Activated CD4-positive, alpha-beta memory T cell treated with anti-CD3 and anti-CD28 coated beads, Interleukin-2, amount 10 ng/mL, durations not matched to agents 7 days and 5 days (primary cell): ENCODE data around the gene ANKRD33B. TPM values are rescaled to one million over a fixed set of nuclear protein-coding genes. Genes with fewer than 3 reads are reported as not detected.
"Not testable (repeated sequence)": the region's sequence is repeated elsewhere in the genome, so short reads cannot be mapped to it uniquely, and the experiment has no call there.

Experiments
- CTCF ChIA-PET: fragments of 350-600 bp; sonication (Branson Sonifier 250); formaldehyde crosslinking; loops from one replicate; lab custom pipeline; 2021; ENCODE audit warnings: antibody characterized with exemption, inconsistent platforms; lab: Charles Lee
- POLR2A ChIA-PET: fragments of 350-600 bp; sonication (Branson Sonifier 250); formaldehyde crosslinking; loops from one replicate; lab custom pipeline; 2021; ENCODE audit warnings: antibody characterized with exemption; lab: Charles Lee
- DNase-seq: peaks from one replicate; pipeline ENCODE4 v3.0.0-alpha.2; 2020
- H3K27ac Mint-ChIP-seq: one replicate; pipeline ENCODE4 v1.8.0; 2021; ENCODE audit warnings: mild to moderate bottlenecking, mixed read lengths
- H3K27me3 Mint-ChIP-seq: one replicate; pipeline ENCODE4 v1.8.0; 2021; ENCODE audit warnings: mixed read lengths
- H3K36me3 Mint-ChIP-seq: one replicate; pipeline ENCODE4 v1.8.0; 2021; ENCODE audit warnings: low read depth, mixed read lengths
- H3K4me1 Mint-ChIP-seq: one replicate; pipeline ENCODE4 v1.8.0; 2021; ENCODE audit warnings: mixed read lengths
- H3K4me3 Mint-ChIP-seq: one replicate; pipeline ENCODE4 v1.8.0; 2021; ENCODE audit warnings: mild to moderate bottlenecking, mixed read lengths
- H3K9me3 Mint-ChIP-seq: one replicate; pipeline ENCODE4 v1.8.0; 2021; ENCODE audit warnings: mixed read lengths
- total RNA-seq, 2 experiments: library from RNA; stranded (reverse); gene quantifications; one replicate each; pipeline ENCODE4 v1.2.3, GENCODE V29; 2021

Gene ANKRD33B
- total RNA-seq, 2 experiments from 2014 or later: 9.5 to 9.9 TPM

DNA sequence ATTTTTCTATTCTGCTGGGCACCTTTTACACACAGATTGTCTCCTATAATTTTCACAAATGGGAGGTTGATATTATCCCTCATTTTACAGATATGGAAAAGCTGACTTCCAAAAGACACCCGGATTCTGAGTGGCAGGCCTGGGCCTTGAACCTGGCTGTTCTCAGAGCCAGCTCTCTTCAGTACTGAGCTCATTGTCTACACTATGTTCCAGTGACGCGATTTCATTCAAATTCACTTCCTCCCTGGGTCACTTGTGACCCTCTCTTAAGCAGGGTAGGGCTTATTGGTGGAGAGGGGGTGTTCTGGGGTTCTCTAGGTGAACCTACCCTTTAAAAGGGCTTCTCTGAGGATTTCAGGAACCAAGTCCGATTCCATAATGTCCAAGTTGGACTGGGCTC lies 70.2 kb downstream of the ANKRD33B start:
- no peaks in the 10 kb centered on the region for H3K27me3 Mint-ChIP-seq
- H3K36me3 Mint-ChIP-seq: peaks cover 25% of the 10 kb centered on the region
- H3K4me3 Mint-ChIP-seq: peak overlapping the region; percentile 63
- DNase-seq: no peak
- H3K4me1 Mint-ChIP-seq: peaks cover 82% of the 10 kb centered on the region
- peak overlapping the region; percentile 97 for H3K27ac Mint-ChIP-seq
- peaks cover 6% of the 10 kb centered on the region for H3K9me3 Mint-ChIP-seq
- CTCF ChIA-PET: interaction anchor here (1.3 to 1.5 kb wide), 3 partner anchors 145 to 350 kb away, joined by 3 to 5 read pairs (median 4); no protein-coding TSS in a partner anchor
- POLR2A ChIA-PET: interaction anchor here (0.7 to 3.4 kb wide), 6 partner anchors 11 to 384 kb away, joined by 3 to 16 read pairs (median 8); partner anchors contain the start of genes ATPSCKMT, CCT5 and MARCHF6

DNA sequence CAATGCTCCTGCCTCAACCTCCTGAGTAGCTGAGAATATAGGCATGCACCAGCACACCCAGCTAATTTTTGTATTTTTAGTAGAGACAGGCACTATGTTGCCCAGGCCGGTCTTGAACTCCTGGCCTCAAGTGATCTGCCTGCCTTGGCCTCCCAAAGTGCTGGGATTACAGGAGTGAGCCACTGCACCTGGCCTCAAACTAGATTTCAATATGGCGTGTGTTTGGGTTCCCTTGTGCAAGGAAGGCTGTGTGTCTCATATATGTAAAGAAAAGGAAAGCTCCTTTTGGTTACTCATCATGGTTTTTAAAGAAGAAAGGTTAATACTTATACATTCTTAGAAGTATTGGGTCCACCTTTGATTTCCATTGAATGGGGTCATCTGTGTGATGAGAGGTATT lies 70.7 kb downstream of the ANKRD33B start:
- H3K36me3 Mint-ChIP-seq: peaks cover 23% of the 10 kb centered on the region
- CTCF ChIA-PET: interaction anchor here (0.8 to 3.7 kb wide), 5 partner anchors 7 to 281 kb away, joined by 3 to 25 read pairs (median 4); partner anchors contain the start of gene MARCHF6
- peaks cover 6% of the 10 kb centered on the region for H3K9me3 Mint-ChIP-seq
- H3K27ac Mint-ChIP-seq: peak overlapping the region; percentile 97
- DNase-seq: no peak
- peaks cover 78% of the 10 kb centered on the region for H3K4me1 Mint-ChIP-seq
- H3K4me3 Mint-ChIP-seq: no peak overlapping the region
- POLR2A ChIA-PET: interaction anchor here (0.9 to 3.4 kb wide), 9 partner anchors 11 to 384 kb away, joined by 3 to 16 read pairs (median 6); partner anchors contain the start of genes ATPSCKMT, CCT5 and MARCHF6
- H3K27me3 Mint-ChIP-seq: no peaks in the 10 kb centered on the region

GRCh38 chr5:10635257-10635866 lies 71.5 kb downstream of the ANKRD33B start:
- Mint-ChIP-seq H3K36me3 (peaks cover 26% of the 10 kb centered on the region), H3K9me3 (peaks cover 12% of the 10 kb centered on the region), H3K27ac (peak overlapping the region; percentile 97), H3K4me1 (peaks cover 74% of the 10 kb centered on the region), H3K4me3 (peak overlapping the region; percentile 69), H3K27me3 (no peaks in the 10 kb centered on the region)
- ChIA-PET POLR2A (interaction anchor here (0.6 to 2.1 kb wide), 12 partner anchors 9 to 385 kb away, joined by 3 to 16 read pairs (median 4); partner anchors contain the start of genes CCT5 and MARCHF6), CTCF (interaction anchor here (0.8 to 3.7 kb wide), 5 partner anchors 8 to 282 kb away, joined by 3 to 25 read pairs (median 4); partner anchors contain the start of gene MARCHF6)
- peak; percentile 87 for DNase-seq

DNA sequence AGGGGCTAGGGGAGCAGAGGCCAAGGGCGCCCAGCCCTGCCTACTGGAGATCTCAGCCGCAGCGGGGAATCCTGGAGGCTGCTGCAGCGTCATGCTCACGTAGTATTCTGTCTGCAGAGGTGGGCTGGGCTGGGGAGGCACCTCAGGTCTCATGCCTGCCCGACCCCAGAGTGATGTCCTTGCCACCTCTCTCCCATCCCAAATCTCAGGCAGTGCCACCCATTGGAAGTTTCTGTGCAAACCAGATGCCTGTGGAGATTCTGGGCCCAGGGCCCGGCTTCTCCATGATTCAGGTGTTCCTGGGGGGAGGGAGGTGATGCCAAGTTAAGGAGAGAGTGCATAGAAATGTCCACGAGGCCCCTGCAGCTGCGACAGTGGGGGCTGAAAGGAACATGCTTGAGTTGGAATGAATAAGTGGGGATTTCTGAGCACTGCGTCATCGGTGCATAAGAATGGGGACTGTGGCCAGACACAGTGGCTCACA lies 72.0 kb downstream of the ANKRD33B start:
- Mint-ChIP-seq H3K36me3 (peaks cover 32% of the 10 kb centered on the region), H3K27ac (peak overlapping the region; percentile 97), H3K9me3 (peaks cover 12% of the 10 kb centered on the region), H3K4me3 (peak overlapping the region; percentile 69), H3K27me3 (no peaks in the 10 kb centered on the region), H3K4me1 (peaks cover 71% of the 10 kb centered on the region)
- CTCF ChIA-PET: interaction anchor here (0.8 to 3.7 kb wide), 4 partner anchors 8 to 188 kb away, joined by 3 to 25 read pairs (median 4); no protein-coding TSS in a partner anchor
- POLR2A ChIA-PET: interaction anchor here (0.6 to 2.1 kb wide), 8 partner anchors 10 to 385 kb away, joined by 3 to 16 read pairs (median 4); partner anchors contain the start of genes CCT5 and MARCHF6
- DNase-seq: no peak

- DNase-seq: no peak
- H3K4me1 Mint-ChIP-seq: peaks cover 65% of the 10 kb centered on the region
- POLR2A ChIA-PET: interaction anchor here (1.1 to 1.2 kb wide), 2 partner anchors 121 to 381 kb away, joined by 3 to 4 read pairs; no protein-coding TSS in a partner anchor
- H3K27ac Mint-ChIP-seq: peak overlapping the region; percentile 97
- H3K4me3 Mint-ChIP-seq: peak overlapping the region; percentile 69
- H3K36me3 Mint-ChIP-seq: peaks cover 32% of the 10 kb centered on the region
- H3K27me3 Mint-ChIP-seq: no peaks in the 10 kb centered on the region
- peaks cover 12% of the 10 kb centered on the region for H3K9me3 Mint-ChIP-seq
- CTCF ChIA-PET: interaction anchor here (3.7 kb wide), 1 partner anchor 9 kb away, joined by 25 read pairs; no protein-coding TSS in a partner anchor
These were observed 72.7 kb downstream of the ANKRD33B start for GRCh38 chr5:10636363-10637142.

DNA sequence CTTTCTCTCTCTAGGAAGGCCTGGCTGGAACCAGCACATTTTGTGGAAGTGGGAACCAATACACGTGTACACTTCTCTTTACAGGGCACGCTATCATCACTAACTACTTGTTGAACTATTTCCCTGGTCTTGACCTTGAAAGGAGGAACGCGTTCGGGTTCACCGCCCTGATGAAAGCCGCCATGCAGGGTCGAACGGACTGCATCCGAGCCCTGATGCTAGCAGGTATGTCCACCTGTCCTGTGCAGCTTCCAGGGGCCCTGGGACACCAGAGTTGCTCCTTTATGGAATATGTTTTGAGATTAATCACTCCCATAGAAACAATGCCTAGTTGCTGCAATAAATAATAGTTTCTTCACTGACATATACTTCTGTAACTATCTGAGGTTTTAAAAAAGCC lies 74.1 kb downstream of the ANKRD33B start:
- ChIA-PET CTCF (interaction anchor here (3.7 kb wide), 1 partner anchor 10 kb away, joined by 25 read pairs; no protein-coding TSS in a partner anchor), POLR2A (interaction anchor here (1.2 kb wide), 1 partner anchor 120 kb away, joined by 3 read pairs; no protein-coding TSS in a partner anchor)
- Mint-ChIP-seq H3K27ac (no peak overlapping the region), H3K4me3 (no peak overlapping the region), H3K9me3 (peaks cover 12% of the 10 kb centered on the region), H3K27me3 (no peaks in the 10 kb centered on the region), H3K4me1 (peaks cover 53% of the 10 kb centered on the region), H3K36me3 (peaks cover 39% of the 10 kb centered on the region)
- DNase-seq: no peak

- H3K27me3 Mint-ChIP-seq, POLR2A ChIA-PET, DNase-seq, H3K27ac Mint-ChIP-seq, CTCF ChIA-PET, H3K4me3 Mint-ChIP-seq: not testable (repeated sequence)
- Mint-ChIP-seq H3K9me3 (peaks cover 12% of the 10 kb centered on the region), H3K36me3 (peaks cover 36% of the 10 kb centered on the region), H3K4me1 (peaks cover 45% of the 10 kb centered on the region)
These were observed 74.9 kb downstream of the ANKRD33B start for GRCh38 chr5:10638723-10639122.

GRCh38 chr5:10639846-10640368 lies 76.0 kb downstream of the ANKRD33B start:
- Mint-ChIP-seq H3K4me1 (peaks cover 42% of the 10 kb centered on the region), H3K27me3 (no peaks in the 10 kb centered on the region), H3K36me3 (peaks cover 32% of the 10 kb centered on the region), H3K27ac (no peak overlapping the region), H3K4me3 (no peak overlapping the region), H3K9me3 (peaks cover 12% of the 10 kb centered on the region)
- ChIA-PET POLR2A (no interaction called here), CTCF (no interaction called here)
- no peak for DNase-seq

DNA sequence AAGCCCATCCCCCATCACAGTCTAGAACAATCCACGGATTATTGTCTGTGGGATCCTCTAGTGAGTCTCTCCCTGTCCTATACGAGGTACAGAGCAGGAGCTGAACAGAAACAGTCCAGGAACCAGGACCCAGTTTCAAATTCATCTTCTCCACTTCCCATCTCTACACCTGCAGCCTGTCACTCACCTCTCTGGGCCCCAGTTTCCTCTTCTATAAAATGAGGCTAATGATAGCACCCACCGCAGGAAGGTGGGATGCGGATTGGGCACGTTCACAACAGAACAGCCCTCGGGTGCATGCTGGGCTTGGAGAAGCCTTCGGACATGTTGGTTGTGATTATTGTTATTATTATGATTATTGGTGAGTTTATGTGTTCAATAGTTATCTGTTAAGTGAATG lies 78.5 kb downstream of the ANKRD33B start:
- ChIA-PET CTCF (no interaction called here), POLR2A (no interaction called here)
- H3K9me3 Mint-ChIP-seq: peaks cover 12% of the 10 kb centered on the region
- H3K4me1 Mint-ChIP-seq: peaks cover 29% of the 10 kb centered on the region
- H3K4me3 Mint-ChIP-seq: no peak overlapping the region
- H3K27me3 Mint-ChIP-seq: no peaks in the 10 kb centered on the region
- DNase-seq: no peak
- no peak overlapping the region for H3K27ac Mint-ChIP-seq
- H3K36me3 Mint-ChIP-seq: peaks cover 34% of the 10 kb centered on the region

DNA sequence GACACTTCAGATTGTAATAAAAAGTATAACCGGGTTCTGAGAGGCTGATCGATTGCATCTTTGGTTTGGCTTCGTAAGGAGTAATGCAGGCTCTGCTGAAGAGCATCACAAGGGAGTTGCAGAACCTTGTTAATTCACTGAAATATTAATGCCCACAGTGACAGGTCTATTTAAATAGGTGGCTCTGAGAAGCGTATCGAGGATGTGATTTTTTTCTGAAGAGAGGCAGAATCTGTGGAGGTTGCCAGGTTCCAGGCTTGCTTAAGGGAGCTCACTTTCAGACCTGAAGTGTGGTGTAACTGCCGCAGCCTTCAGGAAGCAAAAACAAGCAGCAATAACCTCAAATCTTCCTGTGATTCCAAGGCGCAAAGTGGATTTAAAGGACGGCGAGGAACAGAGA lies 80.3 kb downstream of the ANKRD33B start:
- CTCF ChIA-PET: interaction anchor here (0.8 to 1.2 kb wide), 2 partner anchors 17 to 190 kb away, joined by 3 to 4 read pairs; no protein-coding TSS in a partner anchor
- DNase-seq: no peak
- Mint-ChIP-seq H3K27ac (no peak overlapping the region), H3K9me3 (peaks cover 5% of the 10 kb centered on the region), H3K27me3 (no peaks in the 10 kb centered on the region), H3K4me3 (no peak overlapping the region), H3K36me3 (peaks cover 29% of the 10 kb centered on the region), H3K4me1 (peaks cover 21% of the 10 kb centered on the region)
- POLR2A ChIA-PET: no interaction called here

DNA sequence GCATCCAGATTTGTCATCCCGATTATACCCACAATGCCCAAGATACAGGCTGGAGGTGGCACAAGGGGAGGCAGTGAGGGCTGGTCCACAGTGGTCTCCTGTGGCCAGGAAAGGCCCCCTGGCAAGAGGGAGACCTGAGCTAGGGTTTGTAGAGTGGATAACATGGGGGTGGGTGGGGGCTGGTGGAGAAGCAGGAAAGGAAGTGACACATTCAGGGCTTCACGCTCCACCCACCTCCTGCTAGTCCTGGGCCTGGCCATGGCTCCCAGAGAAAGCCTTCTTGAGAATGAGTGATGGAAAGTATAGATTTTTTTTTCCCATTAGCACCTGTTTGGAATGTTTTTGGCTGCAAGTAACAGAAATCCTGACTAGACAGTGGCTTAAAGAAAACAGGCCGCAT lies 81.3 kb downstream of the ANKRD33B start:
- DNase-seq: no peak
- Mint-ChIP-seq H3K36me3 (peaks cover 25% of the 10 kb centered on the region), H3K27me3 (no peaks in the 10 kb centered on the region), H3K4me1 (peaks cover 18% of the 10 kb centered on the region), H3K9me3 (peaks cover 2% of the 10 kb centered on the region), H3K27ac (no peak overlapping the region), H3K4me3 (no peak overlapping the region)
- ChIA-PET POLR2A (interaction anchor here (0.9 to 1.3 kb wide), 2 partner anchors 10 to 11 kb away, joined by 3 to 6 read pairs; no protein-coding TSS in a partner anchor), CTCF (interaction anchor here (1.2 to 1.6 kb wide), 3 partner anchors 16 to 191 kb away, joined by 3 to 6 read pairs (median 4); no protein-coding TSS in a partner anchor)

DNA sequence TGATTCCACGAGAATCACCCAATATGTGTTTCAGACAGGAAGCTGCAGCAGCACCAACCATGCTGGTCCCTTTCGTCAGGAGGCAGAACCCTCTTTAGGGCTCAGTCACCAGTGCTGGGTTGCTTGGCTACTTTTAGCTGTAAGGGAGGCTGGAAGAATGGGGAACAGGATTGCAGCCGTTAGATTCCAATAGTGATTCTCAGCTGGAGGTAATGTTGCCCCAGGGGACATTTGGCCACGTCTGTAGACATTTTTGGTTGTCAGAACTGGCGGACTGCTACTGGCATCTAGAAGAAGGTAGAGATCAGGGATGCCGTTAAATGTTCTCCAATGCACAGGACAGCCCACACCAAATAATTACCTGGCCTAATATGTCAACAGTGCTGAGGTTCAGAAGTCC lies 81.8 kb downstream of the ANKRD33B start:
- ChIA-PET POLR2A (interaction anchor here (1.3 kb wide), 1 partner anchor 10 kb away, joined by 6 read pairs; no protein-coding TSS in a partner anchor), CTCF (interaction anchor here (1.5 to 1.6 kb wide), 2 partner anchors 17 to 18 kb away, joined by 4 to 6 read pairs; no protein-coding TSS in a partner anchor)
- no peak overlapping the region for H3K4me3 Mint-ChIP-seq
- DNase-seq: no peak
- no peak overlapping the region for H3K27ac Mint-ChIP-seq
- H3K27me3 Mint-ChIP-seq: no peaks in the 10 kb centered on the region
- H3K36me3 Mint-ChIP-seq: peaks cover 23% of the 10 kb centered on the region
- H3K9me3 Mint-ChIP-seq: no peaks in the 10 kb centered on the region
- peaks cover 18% of the 10 kb centered on the region for H3K4me1 Mint-ChIP-seq
